ENCODE data around the gene PLCE1. TPM values are rescaled to one million over a fixed set of nuclear protein-coding genes. Genes with fewer than 3 reads are reported as not detected.

The PLCE1 gene
- total and polyA plus RNA-seq, 10 of the 15 experiments (the other 5 are each of a cell fraction or from before 2014, with no cell fraction given): under 0.01 to 1.2 (median 0.03) TPM

GRCh38 chr10:93962973-93963372 is 30.8 kb upstream of the PLCE1 start:
- no peak overlapping the region for H3K9ac ChIP-seq (ENCODE audit: control insufficient read depth, insufficient read depth, low read length)
- DNase-seq (ENCODE audit: low read depth, low spot score) (no peak), ATAC-seq (no peak), FAIRE-seq (no peak)
- TF ChIP-seq RELA (IDR thresholded peaks at IDR 0.05; ENCODE audit: borderline replicate concordance, partially characterized antibody): no peak
- no peak for TF ChIP-seq EGR1 (IDR thresholded peaks at IDR 0.05; ENCODE audit: borderline replicate concordance in 1 of 2, low read depth in 2 of 2, low read length in 2 of 2)
- no peak for TF ChIP-seq TCF3 (IDR thresholded peaks at IDR 0.05; ENCODE audit: borderline replicate concordance, insufficient read depth, low read depth, low read length)
- no peak for TF ChIP-seq SREBF1 (IDR thresholded peaks at IDR 0.05; ENCODE audit: low read length)
- TF ChIP-seq ZZZ3 (IDR thresholded peaks at IDR 0.05; ENCODE audit: control insufficient read depth, insufficient read length, low read depth): no peak
- no peak for TF ChIP-seq TBL1XR1 (IDR thresholded peaks at IDR 0.05; ENCODE audit: low read depth, low read length)
- TF ChIP-seq MYC (IDR thresholded peaks at IDR 0.05; ENCODE audit: insufficient read depth, insufficient read length, insufficient replicate concordance, low read length, severe bottlenecking): no peak
- TF ChIP-seq CREB1 (IDR thresholded peaks at IDR 0.05; ENCODE audit: low read depth): no peak
- no peak for TF ChIP-seq E2F4 (IDR thresholded peaks at IDR 0.05; ENCODE audit: low read depth, low read length)
- no peak for TF ChIP-seq NR2C1 (IDR thresholded peaks at IDR 0.05)
- no peak for TF ChIP-seq SUZ12 (IDR thresholded peaks at IDR 0.05; ENCODE audit: unreplicated experiment)
- no peak for TF ChIP-seq E4F1 (IDR thresholded peaks at IDR 0.05; ENCODE audit: borderline replicate concordance, partially characterized antibody)
- TF ChIP-seq NR2F1 (conservative IDR thresholded peaks at IDR 0.05): no peak
- no peak for TF ChIP-seq LARP7 (IDR thresholded peaks at IDR 0.05)
- TF ChIP-seq ATF7 (IDR thresholded peaks at IDR 0.05; ENCODE audit: low read depth): no peak
- TF ChIP-seq HCFC1 (IDR thresholded peaks at IDR 0.05; ENCODE audit: low read length): no peak
- TF ChIP-seq NKRF (conservative IDR thresholded peaks at IDR 0.05): no peak
- TF ChIP-seq RAD51 (IDR thresholded peaks at IDR 0.05): no peak
- TF ChIP-seq RB1 (IDR thresholded peaks at IDR 0.05; ENCODE audit: borderline replicate concordance): no peak
- intact Hi-C loops (cut with micrococcal nuclease; ENCODE audit: unreplicated experiment): no loop called here
- H3K36me3 ChIP-seq (ENCODE audit: control insufficient read depth in 2 of 2, insufficient read depth in 2 of 2, low read length in 1 of 2): no peaks in the 10 kb centered on the region
- no peak overlapping the region for H3K4me3 ChIP-seq
- H3K4me2 ChIP-seq (ENCODE audit: control insufficient read depth, insufficient read depth): no peak overlapping the region
- H3K4me1 ChIP-seq (ENCODE audit: control insufficient read depth, insufficient read depth, low read length): no peaks in the 10 kb centered on the region
- SMC1A ChIA-PET (ENCODE audit: uncharacterized antibody, unreplicated experiment): no interaction called here
- H2AFZ ChIP-seq (ENCODE audit: control insufficient read depth, low read depth, low read length): no peak overlapping the region
- H3K27ac ChIP-seq (ENCODE audit: control insufficient read depth, insufficient read depth): no peak overlapping the region
- H4K20me1 ChIP-seq (ENCODE audit: control insufficient read depth, insufficient read depth): no peaks in the 10 kb centered on the region
- H3K27me3 ChIP-seq (replicated peaks in 1 of 2; ENCODE audit: control insufficient read depth in 2 of 2, insufficient read depth in 2 of 2, low read length in 1 of 2): no peaks in the 10 kb centered on the region
- CTCF ChIA-PET: no interaction called here
- no TSS peak for BruUV-seq (replicated peaks)
- POLR2A ChIA-PET: no interaction called here
- whole genome bisulfite sequencing (ENCODE audit: insufficient coverage, insufficient replicate concordance, low lambda C conversion rate, missing lambda C conversion rate): 0% methylated on average over 1 of the region's 1 CpG
- H3K9me3 ChIP-seq (replicated peaks; ENCODE audit: control insufficient read depth, insufficient read depth, low read length): no peaks in the 10 kb centered on the region
- no peaks in the 10 kb centered on the region for H3K79me2 ChIP-seq (ENCODE audit: control insufficient read depth, insufficient read depth, low read length)
- RAD21 ChIA-PET (ENCODE audit: unreplicated experiment): no interaction called here
- in situ Hi-C loops (cut with MboI): no loop called here

Measured in GM12878 (cell line).